Activated CD4-positive, alpha-beta T cell treated with anti-CD3 and anti-CD28 coated beads, Interleukin-10, Interleukin-2, amounts not matched to agents 100 ng/mL and 50 ng/mL, durations not matched to agents 16 hours and 8 hours (primary cell): ENCODE data around the gene PDE6A.

Source experiments
- DNase-seq: peaks from one replicate; pipeline ENCODE4 v3.0.0-alpha.2; 2020

Gene PDE6A

DNA sequence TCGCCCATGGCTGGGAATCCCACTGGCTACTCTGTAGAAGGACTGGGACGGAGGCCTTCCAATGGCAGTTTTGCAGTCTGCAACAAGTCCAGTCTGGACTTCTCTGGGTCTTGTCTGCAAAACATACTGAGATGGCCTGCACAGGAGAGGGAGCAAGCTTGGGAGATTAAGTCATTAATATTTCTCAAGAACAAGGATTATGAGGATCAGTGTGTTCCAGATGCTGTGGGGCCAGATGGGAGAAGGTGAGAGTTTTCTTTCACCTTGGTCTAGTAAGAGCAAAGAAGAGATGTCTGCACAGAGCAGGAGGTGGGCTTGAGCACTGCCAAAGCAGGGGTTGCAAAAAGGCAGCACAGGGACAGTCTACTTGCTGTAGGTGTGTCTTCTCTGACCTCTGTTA, at the start of gene PDE6A:
TSS of gene PDE6A (minus strand) at position 128 of the 400 bp plus-strand sequence. CDS start at position 8, 120 bp downstream.
- no peak for DNase-seq

DNA sequence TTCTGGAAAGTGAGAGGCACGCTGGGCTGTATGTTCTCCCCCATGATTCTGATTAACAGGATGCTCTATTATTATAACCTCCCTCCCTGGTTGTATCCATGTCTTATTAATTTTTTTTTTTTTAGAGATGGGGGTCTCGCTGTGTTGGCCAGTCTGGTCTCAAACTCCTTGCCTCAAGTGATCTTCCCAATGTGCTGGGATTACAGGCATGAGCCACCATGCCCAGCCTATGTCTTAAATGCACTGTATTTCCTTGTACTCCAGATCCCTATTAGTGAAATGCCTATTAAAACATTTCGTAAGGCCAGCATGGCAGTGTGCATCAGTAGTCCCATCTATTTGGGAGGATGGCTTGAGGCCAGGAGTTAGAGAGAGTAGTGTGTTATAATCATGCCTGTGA, 48.9 kb upstream of the PDE6A start:
- DNase-seq = no peak

DNA sequence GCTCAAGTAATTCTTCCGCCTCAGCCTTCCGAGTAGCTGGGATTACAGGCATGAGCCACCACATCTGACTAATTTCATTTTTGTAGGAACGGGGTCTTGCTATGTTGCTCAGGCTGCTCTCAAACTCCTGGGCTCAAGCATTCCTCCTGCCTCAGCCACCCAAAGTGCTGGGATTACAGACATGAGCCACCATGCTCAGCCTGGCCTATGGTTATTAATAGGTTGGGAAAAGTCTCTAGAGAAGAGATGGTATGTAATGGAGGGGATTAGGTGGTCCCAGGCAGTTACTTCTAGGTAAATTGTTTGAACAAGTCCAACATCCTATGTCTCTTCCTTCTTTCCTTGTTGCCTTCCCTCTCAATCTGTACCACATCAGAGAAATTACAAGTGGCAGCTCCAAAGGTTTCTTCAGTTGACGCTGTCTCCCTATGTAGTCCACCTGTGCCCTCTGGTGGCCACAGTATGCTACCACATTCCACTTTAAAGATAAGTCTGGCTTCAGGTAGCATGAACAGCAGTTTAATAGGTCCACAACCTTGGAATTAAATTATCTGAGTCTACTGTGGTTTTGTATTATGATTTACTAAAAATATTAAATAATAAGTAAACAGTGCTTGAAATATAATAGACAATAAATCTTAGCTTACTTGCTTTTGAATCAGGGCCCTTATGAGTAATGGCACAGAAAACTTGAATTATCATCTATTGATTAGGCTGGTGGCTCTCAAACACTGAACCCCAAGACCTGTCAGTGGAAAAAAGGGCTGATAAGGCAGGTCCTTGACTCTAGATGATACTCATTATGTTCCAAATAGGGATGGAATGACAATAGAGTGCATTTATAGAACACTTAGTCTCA, 46.2 kb upstream of the PDE6A start:
- DNase-seq = peak; percentile 76

DNA sequence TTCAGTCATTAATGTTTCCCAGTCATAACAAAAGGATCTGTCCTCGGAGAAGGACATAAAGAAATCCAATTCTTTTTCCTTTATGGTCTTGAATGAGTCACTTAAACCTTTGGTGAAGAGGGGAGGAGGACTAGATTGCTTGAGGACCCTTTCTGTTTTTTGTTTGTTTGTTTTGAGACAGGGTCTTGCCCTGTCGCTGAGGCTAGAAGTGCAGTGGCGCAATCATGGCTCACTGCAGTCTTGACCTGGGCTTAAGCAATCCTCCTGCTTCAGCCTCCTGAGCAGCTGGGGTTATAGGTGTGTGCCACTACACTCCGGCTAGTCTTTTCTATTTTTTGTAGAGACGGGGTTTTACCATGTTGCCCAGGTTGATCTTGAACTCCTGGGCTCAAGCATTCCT, 43.5 kb upstream of the PDE6A start:
- no peak for DNase-seq

DNA sequence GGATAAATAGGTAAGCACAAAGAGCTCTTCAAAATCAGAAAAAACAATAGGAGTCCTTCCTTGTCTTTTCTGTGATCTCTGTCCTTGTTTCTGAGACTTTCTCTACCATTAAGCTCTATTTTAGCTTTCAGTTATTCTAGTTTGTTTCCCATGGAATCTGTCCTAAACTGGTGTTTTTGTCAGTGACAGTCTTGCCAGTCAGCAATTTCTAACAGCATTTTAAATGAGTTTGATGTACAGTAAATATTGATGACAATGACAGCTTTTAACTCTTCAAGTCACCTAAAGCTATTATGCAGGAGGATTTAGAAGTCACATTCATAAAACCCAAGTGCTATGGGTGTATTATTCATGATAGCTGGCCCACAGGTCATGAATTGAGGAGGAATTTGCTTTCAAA, 37.9 kb upstream of the PDE6A start:
- no peak for DNase-seq

DNA sequence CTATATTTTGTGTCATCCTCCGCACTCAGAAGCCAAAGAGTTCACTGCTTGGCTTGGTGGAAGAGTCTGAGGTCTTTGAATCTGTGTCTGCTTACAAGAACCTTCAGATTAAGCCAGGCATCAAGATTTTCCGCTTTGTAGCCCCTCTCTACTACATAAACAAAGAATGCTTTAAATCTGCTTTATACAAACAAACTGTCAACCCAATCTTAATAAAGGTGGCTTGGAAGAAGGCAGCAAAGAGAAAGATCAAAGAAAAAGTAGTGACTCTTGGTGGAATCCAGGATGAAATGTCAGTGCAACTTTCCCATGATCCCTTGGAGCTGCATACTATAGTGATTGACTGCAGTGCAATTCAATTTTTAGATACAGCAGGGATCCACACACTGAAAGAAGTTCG, 36.6 kb upstream of the PDE6A start:
- no peak for DNase-seq

DNA sequence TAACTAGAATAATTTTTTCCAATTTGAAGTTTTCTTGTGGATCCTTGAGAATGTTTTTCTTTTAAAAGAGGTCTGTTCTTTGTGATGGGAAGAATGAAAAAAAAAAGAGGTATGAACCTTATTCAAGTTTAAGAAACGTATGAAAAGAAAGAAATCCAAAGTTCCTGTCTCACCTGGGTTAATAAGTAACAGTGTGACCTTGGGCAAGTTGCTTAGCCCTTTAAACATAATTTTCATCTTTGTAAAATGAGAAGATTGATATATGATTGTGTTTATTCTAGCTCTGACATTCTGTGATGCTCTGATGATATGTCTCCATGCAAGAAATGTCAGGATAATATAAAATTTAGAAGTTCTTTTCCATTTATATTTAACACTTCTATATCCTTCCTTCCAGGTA, 35.3 kb upstream of the PDE6A start:
- DNase-seq = no peak

DNA sequence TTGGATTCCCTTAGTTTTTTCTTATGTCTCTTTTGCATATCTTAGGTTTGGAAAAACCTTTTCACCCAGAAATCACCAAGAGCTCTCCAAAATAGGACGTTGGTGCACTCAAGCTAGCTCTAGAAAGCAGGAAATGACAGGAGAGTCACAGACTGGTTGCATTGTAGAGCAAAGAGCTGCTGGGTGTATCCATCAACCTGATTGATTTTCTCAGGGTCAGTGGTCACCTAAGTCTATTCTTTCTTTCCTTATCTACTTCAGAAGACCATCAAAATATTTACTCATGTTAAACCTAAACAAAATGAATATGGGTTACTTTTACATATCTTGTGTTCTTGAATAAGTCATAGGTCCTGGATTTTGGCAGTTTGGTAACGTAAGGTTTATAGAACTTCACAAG, 30.8 kb upstream of the PDE6A start:
- no peak for DNase-seq

DNA sequence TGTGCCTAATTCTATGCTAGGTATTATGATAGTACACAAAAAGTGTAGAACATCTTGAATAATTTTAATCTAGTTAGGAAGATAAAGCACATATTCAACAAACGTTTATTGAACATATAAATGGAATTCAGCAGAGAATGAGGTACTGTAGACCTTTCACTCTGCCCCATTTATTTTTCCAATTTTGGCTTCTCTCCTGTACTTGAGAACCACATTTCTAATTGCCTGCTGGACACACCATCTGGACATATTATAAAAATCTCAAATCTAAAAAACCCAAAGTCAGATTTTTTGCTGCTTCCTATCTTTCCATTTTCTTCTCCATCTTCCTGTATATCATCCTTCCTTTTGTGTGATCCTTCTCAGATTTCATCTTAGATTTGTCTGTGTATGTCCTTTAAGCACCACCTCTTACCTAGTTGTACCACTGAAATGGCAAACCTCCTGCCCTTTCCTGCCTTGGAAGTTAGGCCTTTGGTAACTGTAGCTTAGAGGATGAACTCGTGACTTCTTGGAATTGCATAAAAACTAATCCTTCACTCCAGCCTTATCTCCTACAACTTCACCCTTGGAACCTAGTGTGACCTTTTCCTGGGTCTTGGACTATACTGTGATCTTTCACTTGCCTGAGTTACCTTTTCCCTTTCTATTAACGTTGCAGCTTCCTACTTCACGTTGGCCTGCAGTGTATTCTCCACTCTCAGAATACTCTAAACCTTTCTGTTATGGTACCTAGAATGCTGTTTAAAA, 24.8 kb upstream of the PDE6A start:
- no peak for DNase-seq

DNA sequence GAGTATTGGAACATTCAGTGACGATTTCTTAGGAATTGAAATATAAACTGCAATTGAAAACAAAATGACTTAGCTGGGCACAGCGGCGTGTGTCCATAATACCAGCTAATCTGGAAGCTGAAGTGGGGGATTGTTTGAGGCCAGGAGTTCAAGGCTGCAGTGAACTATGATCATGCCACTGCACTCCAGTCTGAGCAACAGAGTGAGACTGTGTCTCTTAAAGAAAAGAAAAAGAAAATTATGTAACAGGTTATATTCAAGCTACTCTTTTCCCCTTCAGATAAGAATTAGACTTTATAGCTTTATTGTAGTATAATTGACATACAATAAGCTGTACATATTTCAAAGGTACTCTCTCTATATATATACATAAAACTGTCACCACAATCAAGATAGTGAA, 22.4 kb upstream of the PDE6A start:
- no peak for DNase-seq

DNA sequence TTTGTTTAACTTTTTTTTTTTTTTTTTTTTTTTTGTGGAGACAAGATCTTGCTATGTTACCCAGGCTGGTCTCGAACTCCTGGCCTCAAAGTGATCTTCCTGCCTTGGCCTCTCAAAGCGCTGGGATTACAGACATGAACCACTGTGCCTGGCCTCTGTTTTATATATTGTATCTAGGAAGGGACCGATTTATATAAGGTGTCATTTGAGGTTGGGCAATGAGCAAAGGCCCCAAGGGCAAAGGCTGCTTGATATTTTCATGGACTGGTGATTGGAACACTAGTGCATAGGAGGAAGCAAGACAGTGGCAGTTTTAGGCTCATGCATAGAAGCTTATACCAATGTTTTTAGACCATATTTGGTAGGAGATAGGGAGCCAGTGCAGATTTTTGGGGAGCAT, 19.1 kb upstream of the PDE6A start:
- no peak for DNase-seq

DNA sequence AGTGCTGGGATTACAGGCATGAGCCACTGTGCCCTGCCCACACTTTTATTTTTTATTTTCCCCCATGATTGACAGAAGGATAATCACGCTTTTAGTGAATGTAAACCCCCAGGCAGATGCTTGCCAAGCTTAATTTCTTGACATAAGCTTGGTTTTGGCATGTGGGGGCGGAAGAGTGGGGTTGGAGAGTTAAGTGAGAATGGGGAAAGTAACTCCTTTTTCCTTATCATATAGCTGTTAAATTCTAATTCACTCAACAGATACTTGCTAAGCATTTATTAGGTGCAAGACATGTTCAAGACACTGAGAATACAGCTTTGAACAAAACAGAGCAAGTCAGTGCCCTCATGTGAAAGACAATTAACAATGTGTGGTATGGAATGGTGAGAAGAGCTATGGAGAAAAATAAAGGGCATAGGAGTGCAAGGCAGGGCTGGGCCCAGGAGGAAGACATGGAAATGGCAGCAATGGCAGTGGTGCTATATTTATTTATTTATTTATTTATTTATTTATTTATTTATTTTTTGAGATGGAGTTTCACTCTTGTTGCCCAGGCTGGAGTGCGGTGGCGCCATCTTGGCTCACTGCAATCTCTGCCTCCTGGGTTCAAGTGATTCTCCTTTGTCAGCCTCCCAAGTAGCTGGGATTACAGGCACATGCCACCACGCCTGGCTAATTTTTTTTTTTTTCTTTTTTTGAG, 18.2 kb upstream of the PDE6A start:
- DNase-seq = no peak

DNA sequence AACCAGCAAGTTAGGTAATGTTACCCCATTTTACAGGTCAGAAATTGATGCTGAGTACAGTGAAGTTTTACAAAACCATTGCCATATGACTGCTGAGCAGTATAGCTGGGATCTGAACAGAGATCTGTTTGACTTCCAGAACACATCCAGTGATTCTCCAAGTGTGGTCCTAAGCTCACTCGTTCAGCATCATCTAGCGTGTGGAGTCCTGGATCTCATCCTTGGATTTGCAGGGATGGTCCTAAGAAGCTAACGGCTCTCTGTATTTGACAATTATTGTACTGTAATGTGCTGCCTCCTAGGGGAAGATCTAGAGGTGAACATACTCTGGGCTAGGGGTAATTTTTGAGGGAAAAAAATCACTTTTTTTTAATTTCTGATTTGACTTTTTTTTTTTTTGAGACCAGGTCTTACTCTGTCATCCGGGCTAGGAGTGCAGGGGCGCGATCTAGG, 17.4 kb upstream of the PDE6A start:
- DNase-seq = peak; percentile 37

DNA sequence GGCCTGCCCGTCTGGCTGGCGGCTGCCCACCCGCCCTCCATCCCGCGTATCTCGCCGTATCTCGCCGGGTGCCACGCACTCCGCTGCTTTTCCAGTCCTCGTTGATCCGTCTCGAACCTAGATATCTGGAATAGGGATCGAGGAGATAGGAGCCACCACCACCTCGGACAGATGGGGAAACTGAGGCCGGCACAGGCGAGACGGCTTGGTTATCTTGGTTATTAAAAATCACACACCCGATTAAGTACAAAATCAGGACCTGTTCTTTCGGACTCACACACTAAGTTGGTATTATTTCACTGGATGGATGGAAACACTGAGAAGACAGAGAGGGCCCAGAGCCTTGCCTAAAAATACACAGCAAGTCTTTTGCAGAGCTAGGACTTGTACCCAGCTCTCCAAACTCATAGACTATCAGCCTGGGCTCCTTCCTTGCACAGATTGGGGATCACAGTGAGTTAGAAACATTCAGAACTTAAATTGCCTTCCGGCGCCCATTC, 16.6 kb upstream of the PDE6A start:
- DNase-seq = no peak

DNA sequence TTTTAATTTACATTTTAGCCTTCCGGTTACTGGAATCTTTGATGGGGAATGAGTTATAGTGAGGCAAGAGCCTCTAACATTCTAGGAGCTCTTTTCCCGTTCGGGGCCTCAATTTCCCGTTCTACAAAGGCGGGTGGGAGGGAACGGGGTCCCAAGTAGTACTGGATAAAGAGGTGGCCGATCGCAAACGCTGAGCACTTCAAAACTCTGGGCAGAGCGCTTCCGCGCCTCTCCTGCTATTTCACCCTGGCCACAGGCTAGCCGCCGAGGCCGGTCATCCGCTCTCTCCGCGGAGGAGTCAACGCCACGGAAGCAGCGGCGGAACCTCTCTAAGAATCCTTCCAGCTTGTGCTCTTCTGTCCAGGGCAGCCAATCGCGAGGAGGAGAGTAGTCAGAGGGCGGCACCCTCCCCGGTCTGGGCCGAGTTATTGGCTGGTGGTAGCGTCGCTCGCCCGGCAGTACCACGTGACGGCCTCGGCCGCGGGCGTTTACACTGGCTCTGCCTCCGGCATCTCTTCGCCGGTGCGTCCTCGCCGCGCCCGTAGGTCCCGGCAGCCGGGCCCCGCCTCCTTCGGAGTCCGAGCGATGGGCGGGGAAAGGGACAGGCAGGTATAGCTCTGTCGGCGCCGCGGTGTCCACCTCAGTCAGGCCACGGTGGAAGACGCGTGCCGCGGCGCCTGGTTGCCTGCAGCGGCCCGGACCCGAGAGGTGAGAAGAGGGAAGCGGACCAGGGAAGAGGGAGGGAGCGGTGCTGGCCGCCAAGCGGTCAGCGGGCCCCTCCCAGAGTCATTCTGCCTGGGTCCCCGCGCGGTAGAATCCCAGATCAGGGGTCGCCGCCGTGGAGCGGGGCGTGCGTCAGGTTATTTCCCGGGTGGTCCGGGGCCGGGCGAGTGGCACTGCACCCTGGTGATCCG, 15.9 kb upstream of the PDE6A start, which contains the start of gene SLC26A2:
TSS of gene SLC26A2 (plus strand) at position 487 of the 914 bp plus-strand sequence. CDS start 16,895 bp downstream, outside the sequence.
- peak; percentile 98 for DNase-seq

DNA sequence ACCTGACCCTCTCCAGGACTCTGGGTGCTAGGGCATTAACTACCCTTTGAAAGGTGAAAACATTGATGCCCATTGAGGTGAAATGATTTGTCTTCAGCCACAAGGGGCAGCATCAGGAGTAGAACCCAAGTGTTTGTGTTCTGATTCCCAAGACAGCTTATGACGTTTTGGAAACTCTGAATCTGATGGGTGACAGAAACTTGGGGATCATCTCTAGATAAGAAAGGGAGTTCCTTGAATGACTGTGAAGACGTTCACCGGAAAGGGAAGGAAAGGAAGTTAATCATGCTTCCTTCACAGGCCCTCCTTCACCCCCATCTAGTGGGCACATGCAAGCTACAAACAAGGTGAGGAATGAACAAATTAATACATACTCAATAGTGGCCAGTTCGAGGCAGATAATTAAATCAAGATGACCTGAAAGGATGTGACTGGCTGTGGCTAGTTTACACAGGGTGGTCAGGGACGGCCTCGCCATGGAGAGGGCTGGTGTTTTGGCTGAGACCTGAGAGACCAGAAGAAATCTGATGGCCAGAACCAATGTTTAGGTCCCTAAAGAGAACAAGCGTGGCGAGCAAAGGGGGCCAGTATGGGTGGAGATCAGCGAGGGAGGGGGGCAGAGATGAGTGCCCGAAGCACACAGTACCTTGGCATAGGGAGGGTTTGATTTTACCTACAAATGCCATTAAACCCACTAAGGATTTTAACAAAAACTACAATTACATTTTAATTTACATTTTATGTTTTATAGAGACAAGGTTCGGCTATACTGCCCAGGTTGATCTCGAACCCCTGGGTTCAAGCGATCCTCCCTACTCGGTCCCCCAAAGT, 15.0 kb upstream of the PDE6A start:
- DNase-seq = peak; percentile 88

DNA sequence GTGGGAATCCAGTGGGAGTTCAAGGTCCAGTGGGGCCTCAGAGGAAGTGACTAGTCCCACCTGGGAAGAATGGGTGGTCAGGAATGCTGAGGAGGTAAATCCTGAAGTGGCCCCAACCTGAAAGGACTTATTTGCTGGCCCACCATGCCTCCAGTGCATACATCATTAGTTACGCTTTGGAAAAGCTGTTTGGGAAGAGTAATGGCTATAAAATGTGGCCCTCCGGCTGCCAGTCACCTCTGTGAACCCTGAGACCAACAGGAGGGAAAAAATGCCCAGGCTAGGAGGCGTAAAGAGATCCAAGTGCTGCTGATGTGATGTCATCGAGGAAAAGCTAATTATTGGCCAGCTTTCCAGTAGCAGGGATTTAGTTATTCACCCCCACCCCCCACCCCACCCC, 13.3 kb upstream of the PDE6A start:
- no peak for DNase-seq

DNA sequence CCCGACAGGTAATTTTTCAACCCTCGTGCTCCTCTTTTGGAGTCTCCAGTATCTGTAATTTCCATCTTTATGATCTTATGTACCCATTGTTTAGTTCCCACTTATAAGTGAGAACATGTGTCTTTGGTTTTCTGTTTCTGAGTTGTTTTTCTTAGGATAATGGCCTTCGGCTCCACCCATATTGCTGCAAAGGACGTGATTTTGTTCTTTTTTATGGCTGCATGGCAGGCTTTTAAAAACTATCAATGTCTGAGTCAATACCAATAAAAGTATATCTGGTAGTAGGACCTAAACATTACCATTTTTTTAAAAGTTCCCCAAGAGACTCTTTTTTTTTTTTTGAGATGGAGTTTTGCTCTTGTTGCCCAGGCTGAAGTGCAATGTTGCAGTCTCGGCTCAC, 12.1 kb upstream of the PDE6A start:
- no peak for DNase-seq

DNA sequence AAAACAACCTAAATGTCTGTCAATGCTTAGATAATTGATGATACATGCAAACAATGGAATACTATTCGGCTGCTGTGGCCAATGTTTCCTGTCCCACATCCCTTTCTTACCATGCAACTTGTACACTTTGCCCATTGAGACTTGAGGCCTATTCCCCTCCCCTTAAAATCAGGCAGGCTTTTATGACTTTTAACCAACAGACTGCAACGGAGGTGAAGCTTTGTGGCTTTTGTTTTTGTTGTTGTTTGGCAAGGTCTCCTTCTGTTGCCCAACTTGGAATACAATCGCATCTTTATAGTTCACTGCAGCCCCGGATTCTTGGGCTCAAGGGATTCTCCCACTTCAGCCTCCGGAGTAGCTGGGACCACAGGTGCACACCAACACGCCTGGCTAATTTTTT, 10.2 kb upstream of the PDE6A start:
- no peak for DNase-seq

DNA sequence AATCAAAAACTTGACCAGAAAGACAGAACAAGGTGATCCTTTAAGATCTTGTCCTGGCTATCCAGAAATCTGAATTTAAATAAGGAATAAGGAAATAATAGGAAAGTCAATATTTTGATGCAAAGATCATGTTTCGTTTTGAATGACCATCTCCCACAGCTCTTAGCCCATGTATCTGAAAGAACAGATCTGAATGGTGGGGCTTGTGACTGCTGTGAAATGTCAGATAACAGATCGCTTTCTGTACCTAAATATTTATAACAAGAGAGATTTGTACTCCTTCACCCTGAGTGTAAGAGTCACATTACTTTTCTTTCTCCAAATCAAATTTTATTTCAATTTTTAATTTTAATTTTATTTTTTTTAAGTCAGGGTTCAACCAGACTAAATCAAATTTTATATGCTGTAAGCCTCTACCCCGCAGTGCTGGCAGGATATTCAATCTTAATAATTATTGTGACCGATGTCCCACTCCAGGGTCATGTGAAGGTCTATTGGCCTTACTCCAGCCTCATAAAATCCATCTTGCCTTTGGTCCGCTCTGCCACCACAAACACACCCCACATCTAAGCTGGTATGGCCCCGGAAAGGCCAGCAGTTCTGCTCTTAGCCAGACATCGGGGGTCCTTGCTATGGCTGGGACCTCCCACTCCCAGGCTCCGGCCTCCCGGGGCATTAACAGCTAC, 9.0 kb upstream of the PDE6A start:
- DNase-seq = no peak
